HEK293T (cell line): ENCODE results near the gene SUSD6.

Experiments used
- CTCF ChIA-PET: fragments of 350-600 bp; formaldehyde crosslinking; extraction: SDS; loops from one replicate; lab custom pipeline; 2021; ENCODE audit warnings: antibody characterized with exemption, inconsistent platforms; lab: Yijun Ruan, JAX
- POLR2A ChIA-PET: fragments of 350-600 bp; formaldehyde crosslinking; extraction: SDS; loops from one replicate; lab custom pipeline; 2020; ENCODE audit warnings: antibody characterized with exemption, inconsistent platforms; lab: Yijun Ruan, JAX
- DNase-seq: peaks from one replicate; pipeline ENCODE4 v3.0.0; 2012; ENCODE audit warnings: mixed read lengths; ENCODE audit errors: extremely low spot score
- ARNT ChIP-seq: fragments of 450-650 bp; IDR thresholded peaks from 2 replicates; pipeline ENCODE4 v1.6.1; 2017; ENCODE audit warnings: mild to moderate bottlenecking
- BHLHE40 ChIP-seq: fragments of 450-650 bp; IDR thresholded peaks from 2 replicates; pipeline ENCODE4 v1.6.1; 2016; ENCODE audit warnings: mild to moderate bottlenecking, moderate library complexity, borderline replicate concordance
- CTBP1 ChIP-seq: fragments of 450-650 bp; IDR thresholded peaks from 2 replicates; pipeline ENCODE4 v1.6.1; 2016; ENCODE audit warnings: borderline replicate concordance
- ELF4 ChIP-seq: fragments of 450-650 bp; IDR thresholded peaks from 2 replicates; pipeline ENCODE4 v1.6.1; 2017; ENCODE audit warnings: antibody characterized with exemption
- FOXA1 ChIP-seq: fragments of 450-650 bp; IDR thresholded peaks from 2 replicates; pipeline ENCODE4 v1.6.1; 2016; ENCODE audit warnings: mild to moderate bottlenecking
- FOXK2 ChIP-seq: fragments of 450-650 bp; IDR thresholded peaks from 2 replicates; pipeline ENCODE4 v1.6.1; 2016; ENCODE audit warnings: mild to moderate bottlenecking
- FOXM1 ChIP-seq: fragments of 450-650 bp; IDR thresholded peaks from 2 replicates; pipeline ENCODE4 v1.6.1; 2017; ENCODE audit warnings: mild to moderate bottlenecking, borderline replicate concordance
- HDGF ChIP-seq: fragments of 450-650 bp; IDR thresholded peaks from 2 replicates; pipeline ENCODE4 v1.6.1; 2017; ENCODE audit warnings: antibody characterized with exemption, borderline replicate concordance
- L3MBTL2 ChIP-seq: fragments of 450-650 bp; conservative IDR thresholded peaks from 2 replicates; pipeline ENCODE4 v1.6.1; 2016; ENCODE audit warnings: mild to moderate bottlenecking
- LEF1 ChIP-seq: fragments of 450-650 bp; IDR thresholded peaks from 2 replicates; pipeline ENCODE4 v1.6.1; 2017; ENCODE audit warnings: mild to moderate bottlenecking, borderline replicate concordance
- NFRKB ChIP-seq: fragments of 450-650 bp; IDR thresholded peaks from 2 replicates; pipeline ENCODE4 v1.6.1; 2016; ENCODE audit warnings: mild to moderate bottlenecking, moderate library complexity
- SP1 ChIP-seq: fragments of 450-650 bp; IDR thresholded peaks from 2 replicates; pipeline ENCODE4 v1.6.1; 2017
- SUZ12 ChIP-seq: fragments of 450-650 bp; IDR thresholded peaks from 2 replicates; pipeline ENCODE4 v1.6.1; 2016; ENCODE audit warnings: mild to moderate bottlenecking
- TARDBP ChIP-seq: fragments of 450-650 bp; IDR thresholded peaks from 2 replicates; pipeline ENCODE4 v1.6.1; 2016
- ZNF384 ChIP-seq: fragments of 450-650 bp; IDR thresholded peaks from 2 replicates; pipeline ENCODE4 v1.6.1; 2016
- TF ChIP-seq, protein P1 (sequence below): fragments of 450-650 bp; IDR thresholded peaks from 2 replicates; pipeline ENCODE4 v1.6.1; 2016

SUSD6 gene

DNA sequence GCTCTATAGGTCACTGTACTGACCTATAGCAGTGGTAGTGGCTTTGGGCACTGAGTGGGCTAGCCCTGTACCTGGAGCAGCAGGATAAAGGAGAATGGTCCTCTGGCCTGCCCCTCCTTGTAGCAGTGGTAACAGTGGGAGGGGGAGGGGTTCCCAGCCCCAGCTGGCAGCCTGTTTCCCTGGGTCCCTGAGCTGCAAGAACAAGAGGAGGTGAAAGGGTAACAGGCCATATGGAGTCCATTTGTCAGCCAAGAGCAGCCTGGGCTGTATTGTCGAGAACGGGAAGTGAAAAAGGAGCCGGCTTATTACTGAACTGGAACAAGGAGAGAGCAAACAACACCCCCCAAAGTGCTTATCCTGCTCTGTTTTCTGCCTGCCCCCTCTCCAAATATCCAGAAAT lies 81.7 kb downstream of the SUSD6 start:
- TF ChIP-seq FOXM1 (no peak), HDGF (no peak), CTBP1 (no peak), SP1 (no peak), FOXK2 (no peak), ZNF384 (no peak), TARDBP (no peak), ELF4 (no peak), ARNT (no peak), L3MBTL2 (no peak), NFRKB (no peak), LEF1 (no peak), BHLHE40 (no peak)
- DNase-seq: no peak
- POLR2A ChIA-PET: no interaction called here
- CTCF ChIA-PET: no interaction called here

DNA sequence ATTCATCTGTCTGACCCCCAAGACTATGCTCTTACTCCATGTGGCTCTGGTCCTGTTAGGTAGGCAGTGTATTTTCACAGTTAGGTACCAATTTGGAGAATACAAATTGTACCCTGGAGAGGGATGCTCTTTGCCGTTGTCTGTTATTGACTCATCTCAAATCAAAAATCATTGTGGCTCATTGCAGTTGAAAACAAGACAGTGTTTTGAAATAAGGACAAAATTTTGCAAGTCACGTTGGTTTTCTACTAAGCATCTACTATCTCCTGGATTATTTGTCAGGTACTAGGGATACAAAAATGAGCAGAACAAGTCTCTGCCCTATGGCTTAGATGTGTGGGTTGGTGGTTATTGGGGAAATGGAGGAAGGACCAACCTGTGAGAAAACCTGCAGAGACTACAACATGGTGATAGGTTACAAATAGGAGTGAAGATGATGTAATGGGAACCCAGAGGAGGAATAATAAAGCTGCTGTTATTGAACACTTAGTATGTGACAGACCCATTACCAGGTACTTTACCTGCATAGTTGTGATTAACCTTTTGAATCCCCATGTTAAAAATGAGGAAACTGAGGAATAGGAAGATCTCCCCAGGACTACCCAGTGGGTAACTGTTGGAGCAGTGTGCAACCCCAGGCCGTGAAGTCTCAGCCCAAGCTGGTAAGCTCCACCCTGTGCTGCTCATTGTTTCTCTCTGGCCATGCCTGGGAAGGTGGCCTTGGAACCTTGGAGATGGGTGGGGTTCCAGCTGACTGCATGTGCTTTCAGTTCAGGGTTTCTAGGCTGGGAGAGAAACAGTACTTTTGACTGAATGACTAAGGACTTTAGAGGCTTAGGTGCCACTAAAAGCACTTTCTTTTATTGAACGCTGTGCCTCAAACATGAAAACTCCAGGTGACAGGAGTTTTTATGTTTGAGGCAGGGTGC lies 82.7 kb downstream of the SUSD6 start:
- ChIA-PET CTCF (no interaction called here), POLR2A (no interaction called here)
- TF ChIP-seq ARNT: no peak
- no peak for TF ChIP-seq BHLHE40
- TF ChIP-seq CTBP1: no peak
- TF ChIP-seq L3MBTL2: no peak
- TF ChIP-seq ELF4: no peak
- DNase-seq: no peak

DNA sequence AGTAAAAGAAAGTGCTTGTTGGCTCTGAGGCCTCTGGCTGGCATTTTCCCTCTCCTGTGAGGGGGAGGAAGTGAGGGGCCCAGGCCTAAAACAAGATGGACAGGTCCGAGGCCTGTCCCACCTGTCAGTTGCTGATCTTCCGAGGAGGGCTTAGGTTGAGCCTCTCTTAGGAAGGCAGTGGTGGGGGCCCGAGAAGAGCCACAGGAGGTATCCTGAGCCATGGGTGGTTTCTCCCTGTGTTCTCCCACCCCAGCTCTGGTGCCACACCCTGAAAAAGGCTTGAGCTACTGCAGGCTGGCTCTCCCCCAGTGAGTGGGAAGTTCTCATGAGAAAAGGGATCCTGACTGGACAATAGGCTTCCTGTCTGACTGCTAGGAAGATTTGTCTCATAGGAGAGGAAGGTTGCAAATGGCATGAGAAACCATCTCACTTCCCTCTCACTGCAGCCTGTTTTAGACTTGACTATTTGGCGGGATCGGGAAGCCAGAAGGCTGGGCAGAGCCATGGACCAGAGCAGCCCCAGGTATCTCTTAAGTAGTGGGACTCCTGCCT lies 83.4 kb downstream of the SUSD6 start:
- ChIA-PET CTCF (no interaction called here), POLR2A (no interaction called here)
- TF ChIP-seq FOXM1 (no peak), ELF4 (no peak), NFRKB (no peak), FOXK2 (no peak), SUZ12 (no peak), ARNT (no peak), BHLHE40 (no peak), L3MBTL2 (no peak), ZNF384 (no peak), HDGF (no peak), LEF1 (no peak), CTBP1 (no peak), SP1 (no peak), FOXA1 (no peak), TARDBP (no peak)
- TF ChIP-seq, protein P1, sequence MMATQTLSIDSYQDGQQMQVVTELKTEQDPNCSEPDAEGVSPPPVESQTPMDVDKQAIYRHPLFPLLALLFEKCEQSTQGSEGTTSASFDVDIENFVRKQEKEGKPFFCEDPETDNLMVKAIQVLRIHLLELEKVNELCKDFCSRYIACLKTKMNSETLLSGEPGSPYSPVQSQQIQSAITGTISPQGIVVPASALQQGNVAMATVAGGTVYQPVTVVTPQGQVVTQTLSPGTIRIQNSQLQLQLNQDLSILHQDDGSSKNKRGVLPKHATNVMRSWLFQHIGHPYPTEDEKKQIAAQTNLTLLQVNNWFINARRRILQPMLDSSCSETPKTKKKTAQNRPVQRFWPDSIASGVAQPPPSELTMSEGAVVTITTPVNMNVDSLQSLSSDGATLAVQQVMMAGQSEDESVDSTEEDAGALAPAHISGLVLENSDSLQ: no peak
- DNase-seq: no peak

DNA sequence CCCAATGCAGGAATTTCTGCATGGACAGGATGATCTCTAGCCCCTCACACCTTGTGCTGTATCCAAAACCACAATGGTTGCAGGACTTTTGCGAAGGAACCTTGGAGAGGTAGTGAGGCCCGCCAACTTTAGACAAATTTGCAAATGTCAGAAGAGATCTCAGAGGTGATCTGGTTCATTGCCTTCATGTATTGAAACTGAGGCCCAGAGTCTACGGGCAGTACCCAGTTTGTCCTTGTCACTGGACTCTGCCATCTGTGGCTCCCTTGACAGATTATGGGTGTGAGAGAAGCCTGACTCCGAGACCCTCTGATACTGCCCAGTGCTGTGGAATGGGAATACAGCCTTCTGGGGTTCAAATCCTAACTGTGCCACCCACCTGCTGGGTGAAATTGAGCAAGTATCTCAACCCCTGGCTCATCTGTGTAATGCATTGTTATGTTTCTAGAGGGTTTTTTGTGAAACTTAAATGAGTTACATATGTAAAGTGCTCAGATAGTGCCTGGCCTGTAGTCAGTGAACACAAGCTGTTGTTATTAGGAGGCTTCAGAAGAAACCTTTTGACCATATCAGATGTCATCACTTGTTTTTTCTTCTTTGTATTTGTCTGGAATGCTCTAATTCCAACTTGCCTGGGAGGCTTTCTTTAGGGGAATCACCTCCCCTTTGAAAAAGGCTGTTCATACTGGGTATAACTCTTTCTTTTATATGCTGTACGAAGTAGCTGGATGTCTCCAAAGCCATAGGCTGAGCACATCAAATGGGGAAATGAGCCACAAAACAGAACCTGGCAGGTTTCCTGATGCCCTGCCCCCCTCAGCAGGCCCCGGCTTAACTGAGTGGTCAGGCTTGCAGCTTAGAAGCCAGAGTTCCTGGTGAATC lies 84.2 kb downstream of the SUSD6 start:
- DNase-seq: no peak
- POLR2A ChIA-PET: no interaction called here
- TF ChIP-seq TARDBP (no peak), LEF1 (no peak), FOXM1 (no peak)
- CTCF ChIA-PET: interaction anchor here (0.5 kb wide), 1 partner anchor 121 kb away, joined by 3 read pairs; the partner anchor contains the start of gene CCDC177

DNA sequence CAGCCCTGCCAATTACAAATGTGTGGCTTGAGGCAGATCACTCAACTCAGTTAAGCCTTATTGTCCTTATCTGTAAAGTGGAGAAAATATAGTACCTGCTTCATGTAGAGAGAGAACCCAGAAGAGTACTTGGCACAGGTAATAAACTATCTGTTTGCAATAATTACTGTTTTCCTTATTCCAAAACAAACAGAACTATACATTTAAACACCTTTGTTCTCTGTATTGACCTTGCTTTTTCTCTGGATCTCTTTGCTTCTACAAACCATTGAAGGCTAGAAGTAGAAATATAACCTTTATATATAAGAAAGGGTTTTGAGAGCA lies 84.8 kb downstream of the SUSD6 start:
- ChIA-PET CTCF (interaction anchor here (0.5 kb wide), 1 partner anchor 121 kb away, joined by 3 read pairs; the partner anchor contains the start of gene CCDC177), POLR2A (no interaction called here)
- TF ChIP-seq LEF1 (no peak), ELF4 (no peak), SP1 (no peak), SUZ12 (no peak), FOXA1 (no peak), TARDBP (no peak), ARNT (no peak), FOXK2 (no peak), NFRKB (no peak), BHLHE40 (no peak), ZNF384 (no peak), FOXM1 (no peak), CTBP1 (no peak), HDGF (no peak), L3MBTL2 (no peak)
- TF ChIP-seq, protein P1: no peak
- no peak for DNase-seq
